Cardiac septum (tissue), 1 donor: ENCODE data around the gene LCMT1. TPM values are rescaled to one million over a fixed set of nuclear protein-coding genes. Genes with fewer than 3 reads are reported as not detected.
"Not testable (repeated sequence)": the region's sequence is repeated elsewhere in the genome, so short reads cannot be mapped to it uniquely, and the experiment has no call there.

Source experiments
- DNase-seq: peaks from one replicate; pipeline ENCODE4 v3.0.0-alpha.2; 2020; ENCODE audit warnings: low spot score
- intact Hi-C: fragments of 100-400 bp; cut with DNase I; formaldehyde crosslinking; loops from one replicate; pipeline ENCODE4 v1.14.0; 2022
- total RNA-seq: library from RNA; stranded (reverse); fragmentation: NEBNext Ultra II Directional; extraction: Animal tissue kit (Norgen Biotek cat#: 25700); gene quantifications from one replicate; pipeline ENCODE4 v1.2.1, GENCODE V29; 2021
- donor health status: DM: no; HTN: no; CAD: no.

The LCMT1 gene
- total RNA-seq, 1 donor from 2014 or later, result 38.7 TPM

GRCh38 chr16:25092441-25092840 is 19.1 kb upstream of the LCMT1 start:
- intact Hi-C loops, result no loop called here

GRCh38 chr16:25093208-25094061 is 18.1 kb upstream of the LCMT1 start:
- intact Hi-C loops, result no loop called here
- DNase-seq, result no peak

More at GRCh38 chr16:25092441-25092840, 19.1 kb upstream of the LCMT1 start:
- no peak for DNase-seq

- intact Hi-C loops, result no loop called here
- DNase-seq, result no peak
These were observed 16.9 kb upstream of the LCMT1 start for GRCh38 chr16:25094596-25094995.

GRCh38 chr16:25095636-25096035 is 15.9 kb upstream of the LCMT1 start:
- intact Hi-C loops, result no loop called here
- no peak for DNase-seq

- DNase-seq, result no peak
- intact Hi-C loops, result no loop called here
These were observed 14.1 kb upstream of the LCMT1 start for GRCh38 chr16:25097276-25097975.

- DNase-seq, result no peak
- intact Hi-C loops, result no loop called here
These were observed 11.0 kb upstream of the LCMT1 start for GRCh38 chr16:25100511-25100910.

- DNase-seq, result peak; percentile 99
- intact Hi-C loops, result no loop called here
These were observed 4.7 kb upstream of the LCMT1 start for GRCh38 chr16:25106567-25107465.

GRCh38 chr16:25107466-25107792 is 4.1 kb upstream of the LCMT1 start:
- intact Hi-C loops, result no loop called here
- no peak for DNase-seq

- intact Hi-C loops, result no loop called here
- no peak for DNase-seq
These were observed 3.5 kb upstream of the LCMT1 start for GRCh38 chr16:25108054-25108453.

GRCh38 chr16:25109643-25110042 is 1.9 kb upstream of the LCMT1 start:
- intact Hi-C loops, result loop anchor here (2.0 to 5.0 kb wide), 2 partner anchors 43 to 148 kb away; partner anchors contain the start of gene ZKSCAN2
- DNase-seq, result no peak

- no peak for DNase-seq
- intact Hi-C loops, result loop anchor here (2.0 to 5.0 kb wide), 2 partner anchors 44 to 147 kb away; partner anchors contain the start of gene ZKSCAN2
These were observed 1.1 kb upstream of the LCMT1 start for GRCh38 chr16:25110387-25110947.

- DNase-seq, result no peak
- intact Hi-C loops, result loop anchor here (5.0 kb wide), 1 partner anchor 143 kb away; the partner anchor contains the start of gene ZKSCAN2
These were observed 2.6 kb downstream of the LCMT1 start for GRCh38 chr16:25114121-25114520.

- intact Hi-C loops, result no loop called here
These were observed 7.5 kb downstream of the LCMT1 start for GRCh38 chr16:25118851-25119578.

GRCh38 chr16:25121824-25122600 is 10.5 kb downstream of the LCMT1 start:
- DNase-seq, result no peak
- intact Hi-C loops, result loop anchor here (10.0 kb wide), 1 partner anchor 103 kb away; no protein-coding TSS in a partner anchor

More at GRCh38 chr16:25118851-25119578, 7.5 kb downstream of the LCMT1 start:
- DNase-seq, result no peak

- no peak for DNase-seq
- intact Hi-C loops, result loop anchor here (10.0 kb wide), 1 partner anchor 100 kb away; no protein-coding TSS in a partner anchor
These were observed 13.0 kb downstream of the LCMT1 start for GRCh38 chr16:25124503-25124902.

- intact Hi-C loops, result loop anchor here (10.0 kb wide), 1 partner anchor 99 kb away; no protein-coding TSS in a partner anchor
- not testable (repeated sequence) for DNase-seq
These were observed 14.6 kb downstream of the LCMT1 start for GRCh38 chr16:25126086-25126666.

GRCh38 chr16:25126820-25127232 is 15.3 kb downstream of the LCMT1 start:
- intact Hi-C loops, result loop anchor here (10.0 kb wide), 1 partner anchor 98 kb away; no protein-coding TSS in a partner anchor
- DNase-seq, result no peak
